ENCODE data around the gene DKC1.

DNA sequence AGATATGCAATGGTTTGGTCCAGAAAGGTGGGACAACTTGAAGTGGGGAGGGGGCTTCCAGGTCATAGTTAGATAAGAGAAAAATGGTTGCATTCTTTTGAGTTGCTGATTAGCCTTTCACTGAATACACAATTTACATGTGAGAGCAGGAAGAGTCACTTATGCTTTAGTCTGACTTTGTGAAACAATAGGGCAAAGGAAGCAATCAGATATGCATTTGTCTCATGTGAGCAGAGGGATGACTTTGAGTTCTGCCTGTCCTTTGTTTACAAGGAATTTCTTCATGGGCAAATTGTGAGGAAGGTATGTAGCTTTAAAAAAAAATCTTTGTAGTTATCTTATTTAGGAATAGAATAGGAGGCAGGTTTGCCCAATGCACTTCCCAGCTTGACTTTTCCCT lies 58.9 kb downstream of the DKC1 start:
- TF ChIP-seq, protein P1, sequence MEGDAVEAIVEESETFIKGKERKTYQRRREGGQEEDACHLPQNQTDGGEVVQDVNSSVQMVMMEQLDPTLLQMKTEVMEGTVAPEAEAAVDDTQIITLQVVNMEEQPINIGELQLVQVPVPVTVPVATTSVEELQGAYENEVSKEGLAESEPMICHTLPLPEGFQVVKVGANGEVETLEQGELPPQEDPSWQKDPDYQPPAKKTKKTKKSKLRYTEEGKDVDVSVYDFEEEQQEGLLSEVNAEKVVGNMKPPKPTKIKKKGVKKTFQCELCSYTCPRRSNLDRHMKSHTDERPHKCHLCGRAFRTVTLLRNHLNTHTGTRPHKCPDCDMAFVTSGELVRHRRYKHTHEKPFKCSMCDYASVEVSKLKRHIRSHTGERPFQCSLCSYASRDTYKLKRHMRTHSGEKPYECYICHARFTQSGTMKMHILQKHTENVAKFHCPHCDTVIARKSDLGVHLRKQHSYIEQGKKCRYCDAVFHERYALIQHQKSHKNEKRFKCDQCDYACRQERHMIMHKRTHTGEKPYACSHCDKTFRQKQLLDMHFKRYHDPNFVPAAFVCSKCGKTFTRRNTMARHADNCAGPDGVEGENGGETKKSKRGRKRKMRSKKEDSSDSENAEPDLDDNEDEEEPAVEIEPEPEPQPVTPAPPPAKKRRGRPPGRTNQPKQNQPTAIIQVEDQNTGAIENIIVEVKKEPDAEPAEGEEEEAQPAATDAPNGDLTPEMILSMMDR (IDR thresholded peaks at IDR 0.05; ENCODE audit: extremely low read depth in 1 of 2, insufficient read depth in 1 of 2, low read depth in 1 of 2, low read length in 2 of 2), result no peak
- TF ChIP-seq POLR2AphosphoS5 (IDR thresholded peaks at IDR 0.05; ENCODE audit: insufficient read depth, low read depth, low read length) (no peak), JUN (IDR thresholded peaks at IDR 0.05; ENCODE audit: borderline replicate concordance, insufficient read depth, insufficient read length, low read depth) (no peak), POLR2A (IDR thresholded peaks at IDR 0.05; ENCODE audit: low read depth, low read length) (no peak), EZH2 (IDR thresholded peaks at IDR 0.05; ENCODE audit: borderline replicate concordance, low read depth, low read length, severe bottlenecking) (no peak), FOS (IDR thresholded peaks at IDR 0.05; ENCODE audit: borderline replicate concordance, insufficient read depth, low read length) (no peak)
- TF ChIP-seq, protein P2, sequence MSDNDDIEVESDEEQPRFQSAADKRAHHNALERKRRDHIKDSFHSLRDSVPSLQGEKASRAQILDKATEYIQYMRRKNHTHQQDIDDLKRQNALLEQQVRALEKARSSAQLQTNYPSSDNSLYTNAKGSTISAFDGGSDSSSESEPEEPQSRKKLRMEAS (IDR thresholded peaks at IDR 0.05; ENCODE audit: insufficient read depth, insufficient read length), result no peak

Measured in endothelial cell of umbilical vein (primary cell).